GM18498 (cell line): ENCODE results near the gene SLC5A2.
"Not testable (repeated sequence)": the region's sequence is repeated elsewhere in the genome, so short reads cannot be mapped to it uniquely, and the experiment has no call there.

Experiments
- ATAC-seq: cut with Tn5 transposase; IDR thresholded peaks from one replicate; pipeline ENCODE4 v1.9.1; 2021; ENCODE audit warnings: mild to moderate bottlenecking, moderate library complexity; ENCODE audit not compliant: unreplicated experiment

The SLC5A2 gene

GRCh38 chr16:31523768-31524167 is 40.8 kb downstream of the SLC5A2 start:
- not testable (repeated sequence) for ATAC-seq

- ATAC-seq, result no peak
These were observed 42.2 kb downstream of the SLC5A2 start for GRCh38 chr16:31525113-31525512.

DNA sequence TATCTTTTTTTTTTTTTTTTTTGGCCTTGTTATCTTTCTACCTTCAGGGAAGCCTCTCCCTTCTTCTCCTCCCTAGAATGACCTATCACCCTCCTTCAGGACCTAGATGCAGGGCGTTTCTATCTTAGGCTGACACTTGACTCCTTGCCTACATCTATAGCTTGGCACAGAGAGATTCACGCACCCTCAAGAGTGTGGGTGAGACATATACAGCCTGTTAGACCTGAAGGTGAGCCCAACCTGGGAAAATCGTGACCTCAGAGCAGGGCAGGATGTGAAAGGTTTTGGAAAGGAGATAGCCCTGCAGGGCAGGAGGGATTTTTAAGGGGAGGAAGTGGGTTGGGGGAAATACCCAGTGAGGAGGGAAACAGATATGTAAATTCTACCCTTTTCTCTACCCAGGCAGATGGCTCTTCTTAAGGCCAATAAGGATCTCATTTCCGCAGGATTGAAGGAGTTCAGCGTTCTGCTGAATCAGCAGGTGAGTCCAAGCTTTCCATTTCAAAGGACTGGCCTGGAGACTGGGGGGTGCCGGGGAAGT is 44.9 kb downstream of the SLC5A2 start, which contains the start of gene AHSP:
Gene AHSP, plus strand, starts transcription at position 167 of the 541 bp plus-strand sequence. Its CDS starts 240 bp downstream, at position 407.
- ATAC-seq, result no peak

- ATAC-seq, result no peak
These were observed 45.7 kb downstream of the SLC5A2 start for GRCh38 chr16:31528523-31529107.

DNA sequence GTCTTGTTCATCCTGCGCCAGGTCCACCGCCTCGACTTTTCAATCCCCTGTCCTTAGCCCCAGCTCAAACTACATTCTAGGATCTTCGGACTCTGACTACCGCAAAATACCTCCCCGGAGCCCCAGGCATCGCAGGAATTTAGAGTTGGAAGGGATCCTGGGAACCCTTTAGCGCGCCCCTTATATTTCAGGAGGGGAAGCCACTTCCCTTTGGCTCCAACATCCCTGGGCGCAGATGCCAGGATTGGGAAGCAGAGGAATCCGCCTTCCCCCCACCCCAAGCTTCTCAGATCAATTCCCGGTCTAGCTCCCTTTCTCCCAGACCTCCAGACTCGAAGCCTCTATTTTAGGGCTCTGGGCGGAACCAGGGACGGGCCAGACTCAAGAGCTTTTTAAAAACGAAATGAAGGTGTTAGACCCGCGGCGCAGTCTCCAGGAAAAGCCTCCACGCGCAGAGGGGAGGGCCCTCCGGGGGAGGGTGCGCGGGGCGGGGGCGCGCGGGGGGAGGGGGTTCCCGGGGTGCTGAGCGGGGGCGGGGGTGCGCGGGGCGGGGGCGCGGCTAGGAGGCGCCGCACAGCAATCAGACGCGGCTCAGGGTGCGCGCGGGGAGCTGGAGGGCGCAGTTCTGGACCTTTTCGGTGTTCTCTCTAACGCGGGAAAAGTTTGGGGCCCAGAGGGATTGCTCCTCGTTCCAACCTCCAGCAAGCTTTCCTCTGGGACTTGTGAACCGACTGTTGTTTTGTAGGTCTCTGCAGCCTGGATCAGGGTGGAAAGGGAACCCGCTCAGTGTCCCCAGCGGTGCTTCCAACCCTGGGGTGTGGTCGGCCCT is 46.4 kb downstream of the SLC5A2 start:
- no peak for ATAC-seq

- no peak for ATAC-seq
These were observed 47.0 kb downstream of the SLC5A2 start for GRCh38 chr16:31529937-31530312.

GRCh38 chr16:31530405-31530804 is 47.5 kb downstream of the SLC5A2 start:
- ATAC-seq, result no peak

- no peak for ATAC-seq
These were observed 48.2 kb downstream of the SLC5A2 start for GRCh38 chr16:31531096-31531495.

DNA sequence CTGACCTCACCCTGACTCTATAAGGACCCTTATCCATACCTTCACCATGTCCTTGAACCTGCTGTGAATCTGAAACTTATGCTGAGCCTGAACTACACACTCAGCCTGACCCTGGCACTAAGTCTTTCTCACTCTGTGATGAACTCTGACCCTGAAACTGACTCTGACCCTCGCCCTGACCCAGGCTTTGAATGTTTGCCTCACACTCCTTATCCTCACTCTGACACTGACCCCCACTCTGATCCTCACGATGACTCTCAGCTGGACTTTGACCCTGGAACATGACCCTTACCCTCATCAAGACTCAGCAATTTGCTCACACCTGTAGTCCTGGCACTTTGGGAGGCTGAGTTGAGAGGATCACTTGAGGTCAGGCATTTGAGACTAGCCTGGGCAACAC is 49.2 kb downstream of the SLC5A2 start:
- ATAC-seq, result no peak

DNA sequence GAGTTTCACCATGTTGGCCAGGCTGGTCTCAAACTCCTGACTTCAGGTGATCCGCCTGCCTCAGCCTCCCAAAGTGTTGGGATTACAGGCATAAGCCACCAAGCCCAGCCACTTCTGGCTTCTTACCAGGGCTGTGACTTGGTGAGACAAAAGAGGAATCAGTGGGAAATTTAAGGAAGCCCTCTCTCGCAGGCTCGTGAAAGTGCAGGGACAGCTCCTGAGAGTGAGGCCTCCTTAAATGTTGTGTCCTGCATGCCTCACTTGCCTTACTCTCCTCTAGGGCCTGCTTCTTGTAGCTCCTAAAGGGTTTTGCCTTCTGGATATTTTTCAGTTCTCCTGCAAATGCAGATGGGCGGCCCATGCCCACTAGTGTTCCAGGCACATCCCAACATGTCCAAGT is 50.0 kb downstream of the SLC5A2 start:
- ATAC-seq, result no peak

DNA sequence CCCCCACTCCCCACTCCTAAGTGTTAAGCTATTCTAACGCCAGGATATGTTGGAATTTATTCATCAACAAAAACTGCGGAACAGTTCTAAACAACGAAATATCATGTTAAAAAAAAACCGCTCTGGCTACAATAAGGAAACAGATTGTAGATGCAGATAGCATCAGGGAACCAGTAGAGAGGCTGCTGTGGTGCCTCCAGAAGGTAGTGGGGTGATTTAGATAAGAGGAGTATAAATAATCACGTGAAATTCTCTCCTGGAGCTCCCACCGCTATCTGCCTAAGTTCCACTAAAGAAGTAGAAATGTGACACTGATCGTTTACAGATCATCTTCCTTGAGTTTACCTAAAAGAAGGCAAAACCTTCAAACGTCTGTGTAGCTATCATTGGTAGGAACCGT is 52.8 kb downstream of the SLC5A2 start:
- ATAC-seq, result no peak

DNA sequence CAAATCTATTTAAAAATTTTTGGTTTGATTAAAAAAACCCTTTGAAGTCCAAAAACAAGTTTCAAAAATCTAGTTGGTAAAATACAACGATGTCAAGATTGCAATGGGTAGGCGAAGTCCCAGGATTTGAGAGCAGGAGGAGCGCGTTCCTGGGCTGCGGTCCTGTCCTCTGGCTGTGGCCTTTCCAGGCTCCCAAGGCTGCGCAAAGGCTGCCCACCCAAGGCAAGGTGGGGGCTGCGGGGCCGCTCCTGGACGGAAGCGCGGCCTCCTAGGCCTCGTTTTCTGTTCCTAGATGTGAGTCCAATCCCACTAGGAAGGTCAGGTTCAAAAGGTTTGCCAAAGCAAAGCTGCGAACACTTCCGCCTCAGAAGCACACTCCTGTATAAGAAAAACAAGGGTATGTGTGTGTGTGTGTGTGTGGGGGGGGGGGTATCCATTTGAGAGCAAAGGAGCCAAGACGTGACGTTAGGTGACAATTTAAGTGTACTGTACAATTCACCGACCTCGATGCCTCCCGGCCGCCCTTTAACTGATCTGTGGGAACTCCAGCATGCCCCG is 54.0 kb downstream of the SLC5A2 start:
- ATAC-seq, result no peak

DNA sequence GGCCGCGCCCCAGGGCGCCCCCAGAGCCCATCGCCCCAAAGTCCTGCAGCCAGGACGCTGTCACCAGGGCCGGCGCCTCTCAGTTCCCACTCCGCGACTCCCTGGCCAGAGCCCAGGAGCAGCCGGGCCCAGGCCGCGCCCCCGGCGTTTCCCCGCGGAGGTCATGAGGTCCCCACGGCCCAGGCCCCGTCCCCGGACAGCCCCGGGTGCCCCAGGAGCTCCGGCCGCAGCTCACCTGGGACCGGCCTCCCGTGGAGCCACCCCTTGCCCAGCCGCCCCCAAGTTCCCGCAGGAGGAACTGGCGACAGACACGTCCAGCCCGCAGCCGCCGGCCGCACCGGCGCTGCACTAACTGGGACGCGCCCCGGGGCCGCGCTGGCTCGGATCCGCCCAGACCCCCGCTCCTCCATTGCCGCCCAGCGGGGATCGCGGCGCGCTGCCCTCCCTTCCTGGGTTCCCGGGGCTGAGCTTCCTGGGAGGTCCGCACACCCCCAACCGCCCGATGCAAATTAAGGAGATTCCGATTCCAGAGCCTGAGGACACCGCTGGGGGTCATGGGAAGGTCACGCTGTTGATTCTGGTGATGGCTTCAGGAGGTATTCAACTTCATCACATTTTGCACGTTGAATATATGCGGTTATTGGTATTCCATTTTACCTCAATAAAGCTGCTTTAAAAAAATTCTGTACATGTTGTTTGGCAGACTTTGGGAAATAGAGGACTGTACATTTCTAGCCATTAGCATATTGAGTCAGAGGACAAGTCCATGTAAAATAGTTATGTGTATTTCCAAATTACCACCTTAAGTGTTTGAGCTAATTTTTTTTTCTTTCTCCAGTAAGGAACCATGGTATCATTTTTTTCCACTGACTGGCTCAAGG is 54.7 kb downstream of the SLC5A2 start:
- ATAC-seq, result no peak

- ATAC-seq, result not testable (repeated sequence)
These were observed 55.3 kb downstream of the SLC5A2 start for GRCh38 chr16:31538243-31538598.

GRCh38 chr16:31539762-31540161 is 56.8 kb downstream of the SLC5A2 start:
- ATAC-seq, result not testable (repeated sequence)
